Measurements from ENCODE around the gene NT5DC1.

NT5DC1 gene

DNA sequence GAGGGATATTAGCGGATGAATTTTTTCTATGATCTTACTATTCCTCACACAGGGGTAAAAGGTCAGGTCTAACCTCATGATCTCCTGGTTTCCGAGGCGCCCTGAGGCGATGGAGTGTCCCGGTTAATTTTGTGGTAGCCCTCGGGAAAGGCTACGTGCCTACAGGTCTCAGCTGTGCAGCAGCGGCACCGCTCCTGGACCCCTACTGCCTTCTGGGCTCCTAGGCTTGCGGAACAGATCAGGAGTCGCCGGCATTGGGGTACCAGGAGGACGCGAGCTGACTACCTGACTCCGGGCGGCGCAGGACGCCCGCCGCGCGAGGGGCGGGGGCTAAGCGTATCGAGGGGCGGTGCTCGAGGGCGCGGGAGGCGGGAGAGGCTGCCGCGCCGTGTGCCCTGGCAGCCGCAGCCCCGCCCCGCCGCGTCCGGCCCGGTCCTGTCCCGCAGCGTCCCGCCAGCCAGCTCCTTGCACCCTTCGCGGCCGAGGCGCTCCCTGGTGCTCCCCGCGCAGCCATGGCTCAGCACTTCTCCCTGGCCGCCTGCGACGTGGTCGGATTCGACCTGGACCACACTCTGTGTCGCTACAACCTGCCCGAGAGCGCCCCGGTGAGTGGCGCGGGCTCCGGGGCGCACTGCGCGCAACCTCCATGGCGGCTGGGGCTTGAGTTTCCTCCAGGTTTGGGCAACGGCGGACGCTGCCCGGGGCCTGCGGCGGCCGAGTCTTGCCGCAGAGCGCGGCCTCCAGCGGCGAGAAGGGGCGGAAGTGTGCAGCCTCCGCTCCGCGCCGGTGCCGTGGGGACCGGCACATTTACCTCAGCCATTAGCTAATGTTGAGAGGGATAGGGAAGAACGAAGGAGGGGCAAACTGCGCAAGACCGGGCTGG, at the start of gene NT5DC1:
Gene NT5DC1, plus strand, starts transcription at position 435 of the 883 bp plus-strand sequence. Its CDS starts 78 bp downstream, at position 513.
- DNase-seq, result peak; percentile 85

DNA sequence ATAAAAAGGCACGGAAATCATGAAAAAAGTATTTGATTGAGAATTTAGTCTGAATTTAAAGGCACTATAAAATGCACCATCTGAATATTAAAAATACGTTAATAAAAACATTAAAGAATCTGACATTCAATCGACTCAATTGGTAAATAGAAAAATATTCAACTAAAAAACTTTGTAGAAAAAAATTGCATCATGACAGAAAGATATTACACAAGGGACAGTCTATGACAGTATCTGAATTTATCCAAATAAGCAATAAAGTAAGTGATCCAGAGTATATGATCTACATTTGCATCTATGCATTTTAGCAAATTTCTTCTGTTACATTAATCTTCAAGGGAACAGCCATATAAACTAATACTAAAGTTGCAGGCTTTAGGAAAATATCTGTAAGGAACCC, 49.4 kb upstream of the NT5DC1 start:
- no peak for DNase-seq

DNA sequence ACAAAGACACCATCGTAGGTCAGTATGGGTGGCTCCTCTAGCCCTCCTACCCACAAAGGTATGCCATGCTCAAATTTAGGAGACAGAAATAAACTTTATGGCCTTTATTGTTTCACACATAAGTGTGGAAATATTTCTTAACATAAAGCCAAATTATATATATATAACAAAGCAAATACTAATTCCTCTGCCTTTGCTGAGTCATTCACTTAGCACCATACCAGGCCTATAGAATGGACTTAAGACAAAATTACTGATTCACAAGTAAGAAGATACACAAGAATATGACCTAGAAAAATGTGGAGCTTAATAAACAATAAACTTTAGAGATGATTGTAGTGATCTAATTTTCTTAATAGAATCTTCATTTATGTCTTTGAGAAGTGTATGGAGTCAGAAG, 45.1 kb upstream of the NT5DC1 start:
- no peak for DNase-seq

DNA sequence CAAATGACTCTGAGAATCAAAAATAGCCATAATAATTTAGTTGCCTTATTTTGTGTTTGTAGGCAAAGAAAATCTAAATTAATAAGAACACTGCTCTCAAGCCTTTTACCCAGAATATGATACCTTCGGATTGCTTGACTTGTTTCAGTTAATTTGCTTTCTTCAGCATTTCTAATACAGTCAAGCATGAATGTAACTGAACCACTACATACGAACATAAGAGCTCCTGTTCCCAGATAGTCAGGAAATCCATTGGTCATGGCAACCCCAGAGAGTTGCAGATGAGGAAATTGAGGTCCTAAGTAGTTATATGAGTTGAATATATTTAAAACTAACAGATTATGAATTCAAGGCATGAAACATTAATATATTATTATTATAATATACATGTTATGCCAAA, 42.9 kb upstream of the NT5DC1 start:
- no peak for DNase-seq

DNA sequence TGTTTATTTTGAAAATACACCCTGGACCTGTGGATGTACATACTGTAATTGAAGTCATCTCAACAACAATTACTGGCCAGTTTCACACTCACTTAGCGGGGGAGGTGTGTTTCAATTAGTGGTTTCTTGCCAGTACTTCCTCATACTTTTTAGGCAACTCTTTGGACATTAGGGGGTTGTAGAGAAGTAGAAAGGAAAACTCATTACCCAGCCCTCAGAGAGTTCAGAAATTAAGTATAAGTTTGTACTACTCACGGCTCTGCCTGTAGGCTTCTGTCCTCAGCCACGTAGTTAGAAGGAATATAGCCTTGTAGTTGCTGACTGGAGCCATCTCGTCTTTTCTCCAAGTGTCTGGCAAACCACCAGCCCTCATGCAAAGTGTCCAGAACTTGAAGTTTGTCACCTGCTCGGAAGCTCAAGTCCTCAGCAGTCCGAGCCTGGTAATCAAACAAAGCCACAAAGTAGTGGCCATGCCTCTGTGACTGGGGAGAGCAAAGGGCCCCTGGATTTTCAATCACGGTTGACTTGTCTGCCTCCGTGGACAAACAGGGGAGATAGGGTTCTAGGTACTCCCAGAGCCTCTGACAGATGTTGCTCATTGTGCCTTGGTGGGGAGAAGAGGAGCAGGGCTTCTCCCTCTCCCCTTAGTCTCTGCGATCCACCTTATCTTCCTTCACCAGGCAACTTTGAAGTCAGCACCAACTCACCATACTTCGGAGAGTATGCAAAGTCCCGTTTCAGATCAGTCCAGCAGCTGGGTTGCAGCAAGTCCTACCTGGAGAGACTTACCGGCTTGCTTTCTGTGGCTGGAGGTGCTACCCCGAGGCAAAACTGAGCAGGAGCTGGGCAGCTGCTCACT, 40.7 kb upstream of the NT5DC1 start:
- no peak for DNase-seq

DNA sequence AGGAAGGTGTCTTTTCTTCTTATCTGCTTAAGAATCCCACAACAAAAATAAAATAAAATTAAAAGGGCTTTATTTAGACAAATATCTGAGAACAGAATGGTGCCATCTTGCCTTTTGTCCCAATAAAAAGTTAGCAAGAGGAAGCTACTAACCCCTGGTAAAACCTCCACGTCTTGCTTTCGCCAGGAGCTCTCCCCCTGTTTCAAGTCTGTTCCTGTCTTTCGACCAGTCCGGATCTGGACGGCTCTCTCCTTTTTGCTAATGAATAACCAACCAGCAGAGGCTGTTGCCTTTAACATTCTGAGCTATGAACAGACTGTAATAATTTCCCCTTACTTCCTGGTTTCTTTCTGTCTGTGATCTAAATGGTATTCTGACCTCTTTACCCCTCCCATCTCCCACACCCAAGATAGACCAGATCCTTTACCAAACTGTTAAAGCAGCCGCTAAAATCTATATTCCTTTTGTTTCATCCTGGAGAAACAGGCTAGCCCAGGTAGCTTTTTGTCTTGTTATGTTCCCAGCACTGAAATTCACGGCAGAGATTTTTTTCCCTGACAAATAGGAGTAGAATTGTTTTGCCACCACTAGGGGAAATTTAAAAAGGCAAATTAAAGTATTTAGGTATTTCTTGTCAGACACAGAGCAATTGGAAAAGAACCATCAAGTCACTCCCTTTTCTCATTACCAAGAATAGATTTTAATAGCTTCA, 39.9 kb upstream of the NT5DC1 start, which contains the start of gene FRK:
Gene FRK, minus strand, starts transcription at position 320 of the 712 bp plus-strand sequence. CDS start 580 bp downstream, outside the sequence.
- peak; percentile 31 for DNase-seq

DNA sequence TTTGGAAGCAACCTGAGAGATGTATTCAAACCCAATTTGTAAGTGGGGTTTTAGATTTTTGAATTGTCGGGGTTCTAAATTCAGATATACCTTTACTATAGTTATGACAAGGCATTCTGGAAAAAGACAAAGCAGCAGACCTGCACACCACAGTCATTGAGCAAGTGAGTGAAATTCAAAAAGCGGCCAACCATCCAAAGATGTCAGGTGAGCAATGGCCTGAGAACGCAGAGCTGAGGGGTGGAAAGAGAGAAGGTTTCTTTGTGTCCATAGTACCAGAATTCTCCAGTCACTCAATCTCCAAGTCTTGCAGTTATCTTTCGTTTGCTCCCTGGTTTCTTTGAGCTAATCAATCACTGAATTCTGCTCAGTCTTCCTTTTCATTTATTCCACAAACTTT, 38.2 kb upstream of the NT5DC1 start:
- DNase-seq, result no peak

DNA sequence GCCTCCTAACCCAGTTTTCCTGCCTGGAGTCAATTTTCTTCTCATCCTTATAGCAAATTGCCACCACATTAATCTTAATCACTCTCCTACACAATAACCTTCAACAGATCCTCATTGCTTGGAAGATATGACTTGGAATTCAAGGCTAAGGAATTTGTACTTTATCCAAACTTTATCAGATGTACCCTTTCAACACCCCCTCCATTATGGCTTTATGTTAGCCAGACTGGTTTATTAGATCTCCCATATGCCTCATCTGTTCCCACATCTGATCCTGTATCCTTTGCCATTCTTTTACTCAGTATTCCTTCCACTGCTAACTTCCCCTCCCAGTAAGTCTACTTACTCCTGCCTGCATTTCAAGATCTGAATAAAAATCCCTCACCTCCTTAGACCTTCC, 36.0 kb upstream of the NT5DC1 start:
- no peak for DNase-seq

DNA sequence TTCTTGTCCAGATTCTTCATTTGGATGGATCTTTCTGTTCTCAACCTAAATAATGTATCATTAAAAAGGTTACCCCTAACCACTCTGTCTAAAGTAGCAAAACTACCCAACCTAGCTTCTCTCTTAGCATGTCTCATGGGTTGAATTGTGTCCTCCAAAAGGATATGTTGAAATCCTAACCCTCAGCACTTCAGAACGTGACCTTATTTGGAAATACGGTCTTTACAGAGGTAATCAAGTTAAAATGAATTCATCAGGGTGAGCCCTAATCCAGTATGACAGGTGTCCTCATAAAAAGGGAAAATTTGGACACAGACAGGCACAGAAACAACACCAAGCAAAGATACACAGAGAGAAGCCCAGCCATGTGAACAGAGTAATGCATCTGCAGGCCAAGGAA, 33.9 kb upstream of the NT5DC1 start:
- no peak for DNase-seq

DNA sequence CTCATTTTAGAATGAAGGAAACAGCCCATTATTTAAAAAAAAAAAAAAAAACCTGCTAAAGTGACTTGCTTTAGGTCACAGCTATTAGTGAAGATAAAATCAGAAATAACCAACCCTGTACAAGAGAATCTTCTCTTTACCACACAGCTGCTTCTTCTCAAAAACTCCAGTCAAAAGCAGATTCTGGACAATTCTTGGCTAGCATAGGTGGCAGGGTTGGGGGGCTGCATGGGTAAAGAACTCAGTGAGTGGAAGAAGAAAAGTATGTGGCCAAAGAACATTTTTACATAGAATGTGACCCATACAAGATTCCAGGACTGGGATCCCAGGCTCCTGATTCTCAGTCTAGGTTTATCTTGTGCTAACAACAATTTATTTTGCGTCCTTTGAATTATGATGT, 30.6 kb upstream of the NT5DC1 start:
- no peak for DNase-seq

DNA sequence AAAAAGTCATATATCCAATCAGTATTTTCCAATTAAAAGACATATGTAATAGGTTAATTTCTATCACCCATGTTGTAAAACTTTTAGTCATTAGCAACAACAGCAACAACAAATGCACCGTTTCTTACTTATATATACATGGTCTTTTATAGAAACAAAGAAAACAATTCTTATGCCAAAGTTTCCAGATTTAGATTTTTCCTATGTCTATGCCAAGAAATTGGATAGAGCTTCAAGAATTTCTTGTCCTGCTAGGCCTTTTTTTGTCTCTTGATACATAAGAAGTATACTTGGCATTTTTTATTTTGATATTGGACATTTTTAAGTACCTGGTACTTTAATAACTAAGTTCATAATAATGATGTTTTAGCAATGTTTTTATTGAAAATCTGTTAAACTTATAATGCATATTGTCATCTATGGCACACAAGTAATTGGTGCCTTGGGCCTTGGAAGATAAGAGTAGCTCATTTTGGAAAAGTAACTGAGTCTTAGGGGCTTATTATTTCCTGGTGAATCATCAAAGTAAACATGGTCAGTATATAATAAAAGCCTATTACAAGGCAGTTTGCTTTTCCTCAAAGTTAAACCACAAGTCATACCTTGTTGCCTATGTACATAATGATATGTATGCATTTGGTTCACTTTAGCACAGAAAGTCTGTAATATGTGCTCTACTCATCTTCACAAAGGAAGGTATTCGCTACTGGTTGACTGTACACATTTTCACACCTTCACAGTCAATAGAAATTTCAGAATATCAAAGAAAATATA, 29.9 kb upstream of the NT5DC1 start:
- DNase-seq, result no peak

DNA sequence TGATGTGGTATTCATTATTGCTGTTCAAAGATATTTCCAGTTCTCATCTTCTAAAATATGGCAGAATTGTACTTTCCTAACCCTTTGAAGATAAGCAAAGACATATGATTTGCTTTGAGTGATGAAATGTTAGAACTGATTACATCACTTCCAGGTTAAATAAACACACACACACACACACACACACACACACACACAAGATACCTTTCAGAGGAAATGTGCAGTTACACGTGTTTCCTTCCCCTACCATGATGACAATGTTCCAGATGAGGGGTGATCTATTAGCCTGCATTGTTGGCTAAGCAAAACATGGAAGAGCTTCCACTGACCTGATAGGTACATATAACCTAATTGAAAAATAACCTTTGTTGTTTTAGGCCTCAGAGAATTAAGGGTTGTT, 28.3 kb upstream of the NT5DC1 start:
- no peak for DNase-seq

DNA sequence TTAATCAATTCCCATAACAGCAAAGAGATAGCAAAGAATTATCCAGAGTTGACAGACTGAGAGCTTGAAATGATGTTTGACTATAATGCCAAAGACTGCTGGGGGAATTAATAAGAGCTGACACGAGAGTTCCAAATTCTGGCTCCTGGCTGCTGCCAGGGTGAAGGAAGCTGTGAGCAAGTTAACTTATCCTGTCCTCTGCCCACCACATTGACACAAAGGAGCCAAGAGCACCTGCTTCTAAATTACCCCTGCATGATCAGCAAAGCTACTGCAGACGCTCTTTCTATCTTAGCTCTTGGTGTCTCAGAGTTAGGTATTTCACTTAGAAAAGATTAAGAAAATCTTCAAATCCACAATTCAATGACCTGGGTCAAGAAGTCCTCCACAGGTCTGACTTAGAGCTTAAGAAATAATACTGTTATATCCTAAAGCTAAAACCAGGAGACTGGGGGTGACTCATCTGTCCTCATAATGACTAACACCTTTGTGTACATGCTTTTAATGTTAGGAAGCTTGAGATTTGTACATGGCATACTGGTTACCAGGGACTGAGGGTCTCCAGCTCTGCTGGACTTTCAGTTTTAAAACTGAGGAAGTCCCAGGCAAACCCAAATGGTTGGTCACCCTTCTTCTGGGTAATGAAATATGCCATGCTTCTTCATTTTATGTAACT, 26.8 kb upstream of the NT5DC1 start:
- no peak for DNase-seq

DNA sequence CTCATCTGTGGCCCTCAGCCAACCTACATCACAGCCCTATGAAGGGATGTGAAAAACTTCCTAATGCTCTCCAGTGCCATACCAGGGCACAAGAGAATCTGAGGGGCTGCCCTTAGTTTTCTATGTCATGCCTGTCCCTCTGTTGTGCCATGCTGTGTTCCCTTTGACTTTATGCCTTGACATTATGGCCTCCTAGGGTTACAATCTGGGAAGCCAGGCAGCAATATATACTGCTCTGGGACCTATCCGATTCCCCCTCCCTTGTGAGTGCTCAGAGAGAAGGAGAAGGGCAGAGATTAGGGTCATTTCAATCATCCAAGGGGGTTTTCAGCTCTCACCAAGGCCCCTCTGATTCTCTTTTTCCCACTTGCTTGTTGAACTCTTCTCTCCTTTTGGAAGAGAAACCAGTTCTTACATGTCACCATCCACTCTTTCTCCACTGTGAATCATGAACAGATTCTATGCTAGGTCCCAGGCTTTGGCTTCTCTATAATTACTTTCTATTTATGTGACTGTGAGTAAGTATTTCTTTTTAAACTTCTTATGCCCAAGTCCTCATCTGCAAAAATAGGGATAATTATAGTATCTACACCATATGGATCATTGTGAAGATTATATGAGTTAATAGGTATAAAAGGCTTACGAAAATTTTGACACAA, 25.8 kb upstream of the NT5DC1 start:
- no peak for DNase-seq

DNA sequence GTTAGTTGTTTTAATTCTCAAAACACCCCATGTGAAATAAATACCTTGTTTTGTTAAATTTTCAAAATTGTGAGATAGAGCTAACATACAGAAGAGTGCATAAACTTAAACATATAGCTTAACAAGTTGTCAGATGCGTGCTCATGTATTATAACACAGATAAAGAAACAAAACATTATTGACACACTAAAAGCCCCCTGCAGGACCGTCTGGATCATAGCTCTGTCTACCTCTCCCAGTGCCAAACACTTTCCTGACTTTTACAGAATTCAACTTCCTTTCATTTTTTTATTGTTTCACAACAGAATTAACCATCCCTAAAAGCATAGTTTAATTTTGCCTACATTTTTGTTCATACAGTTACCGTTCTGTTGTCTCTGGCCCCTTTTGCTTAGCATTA, 22.1 kb upstream of the NT5DC1 start:
- no peak for DNase-seq

DNA sequence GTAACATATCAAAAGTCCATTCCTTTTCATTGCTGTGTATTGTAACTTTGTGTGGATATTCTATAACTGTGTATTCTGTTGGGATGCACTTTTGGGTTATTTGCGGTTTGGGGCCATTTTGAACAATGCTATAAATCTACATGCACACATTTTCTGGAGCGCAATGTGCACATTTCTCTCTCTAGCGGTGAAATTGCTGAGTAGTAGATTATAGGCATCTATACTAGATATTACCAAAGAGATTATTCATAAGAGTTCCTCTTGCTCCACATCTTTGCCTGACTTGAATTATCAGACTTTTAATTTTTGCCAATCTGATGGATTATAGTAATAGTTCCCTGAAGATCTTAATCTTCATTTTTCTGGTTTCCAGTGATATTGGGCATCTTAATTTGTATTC, 21.7 kb upstream of the NT5DC1 start:
- no peak for DNase-seq

DNA sequence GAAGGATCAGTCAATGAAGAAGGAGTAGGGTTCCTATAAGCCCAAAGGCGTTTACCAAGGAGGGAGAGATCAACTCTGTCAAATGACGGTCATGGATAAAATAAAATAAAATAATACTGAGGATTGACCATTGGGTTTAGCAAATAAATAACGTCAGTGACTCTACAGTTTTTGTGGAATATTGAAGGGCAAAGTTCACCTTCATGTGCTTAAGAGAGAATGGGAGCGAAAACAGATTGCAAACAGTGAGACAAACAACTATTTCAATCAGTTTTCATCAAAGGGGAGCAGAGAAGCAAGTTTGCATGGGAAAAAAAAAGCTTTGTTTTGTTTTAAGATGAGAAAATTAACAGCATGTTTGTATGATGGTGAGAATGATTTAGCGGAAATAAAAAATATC, 17.6 kb upstream of the NT5DC1 start:
- DNase-seq, result no peak

DNA sequence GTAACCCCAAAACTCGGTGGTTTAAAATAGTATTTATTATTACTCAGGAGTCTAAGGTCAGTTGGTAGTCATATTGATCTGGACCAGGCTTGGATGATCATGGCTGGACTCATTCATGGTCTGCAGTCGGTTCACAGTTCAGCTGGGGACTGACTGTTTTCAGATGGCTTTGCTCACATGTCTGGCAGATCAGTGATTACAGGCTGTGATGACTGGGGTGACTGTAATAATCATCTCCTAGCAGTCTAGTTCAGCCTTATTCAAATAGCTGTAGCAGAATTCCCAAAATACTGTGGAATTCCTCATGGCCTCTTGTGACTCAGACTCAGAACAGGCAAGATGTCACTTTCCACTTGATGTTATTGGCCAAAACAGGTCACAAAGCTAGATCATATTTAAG, 16.4 kb upstream of the NT5DC1 start:
- DNase-seq, result no peak

DNA sequence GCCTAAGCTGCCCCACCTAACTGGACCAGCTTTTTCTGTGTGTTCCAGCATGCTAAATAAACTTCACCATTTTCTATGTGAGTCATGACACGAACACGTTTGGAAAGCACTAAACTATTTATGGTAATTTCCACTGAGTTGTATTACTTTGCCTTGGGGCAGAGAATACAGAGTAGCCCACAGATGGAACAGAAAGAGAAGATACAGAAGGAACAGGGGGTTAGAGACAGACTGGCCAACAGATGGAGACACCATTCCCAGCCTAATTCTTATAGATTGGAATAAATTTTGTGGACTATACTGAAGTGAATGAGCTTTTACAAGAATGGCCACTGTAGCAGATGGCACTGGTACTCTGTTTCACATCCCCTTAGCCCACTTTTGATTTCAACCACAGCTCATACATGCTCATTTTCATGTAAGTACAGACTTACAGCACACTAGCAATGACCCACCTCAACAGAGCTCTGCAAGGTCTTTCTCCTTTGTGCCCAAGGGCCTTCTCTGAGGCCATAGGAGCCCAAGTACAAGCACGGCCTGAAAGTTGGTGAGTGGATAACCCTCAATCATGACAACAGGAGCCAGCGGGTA, 13.1 kb upstream of the NT5DC1 start:
- DNase-seq, result no peak

DNA sequence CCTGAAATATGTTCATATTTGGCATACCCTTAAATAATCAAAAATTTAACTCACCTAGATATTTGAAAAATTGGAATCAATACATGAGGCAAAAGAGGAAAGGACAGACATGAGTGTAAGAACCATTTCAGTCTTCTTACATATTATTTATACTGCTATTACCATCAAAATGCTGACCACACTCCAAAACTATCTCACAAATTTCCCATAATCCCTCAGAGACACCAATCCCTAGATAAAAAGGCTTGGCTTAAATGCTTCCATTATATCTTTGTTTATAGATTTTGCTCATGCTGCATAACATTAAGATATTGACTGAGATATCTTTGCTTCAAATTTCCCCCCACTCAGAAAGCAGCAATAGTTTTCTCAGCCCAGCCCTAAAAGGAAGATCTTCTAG, 11.7 kb upstream of the NT5DC1 start:
- no peak for DNase-seq

DNA sequence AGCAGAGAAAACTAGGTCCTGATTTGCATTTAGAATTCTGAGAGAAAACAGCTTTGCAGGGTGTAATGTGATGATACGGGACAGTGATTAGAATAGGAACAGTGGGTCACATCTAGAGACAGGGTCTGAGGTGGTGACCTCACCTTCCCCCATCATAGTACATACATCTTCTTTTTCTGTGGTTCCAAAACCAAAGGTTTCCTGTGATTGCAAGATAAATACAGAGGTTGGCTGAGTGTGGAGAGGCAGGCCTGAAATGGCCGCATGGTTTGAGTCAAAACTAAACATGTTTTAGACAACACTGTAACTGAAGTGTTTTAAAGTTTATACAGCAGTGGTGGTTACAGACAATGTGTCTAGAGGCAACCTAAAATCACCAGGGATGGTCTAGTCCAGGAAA, 10.4 kb upstream of the NT5DC1 start:
- DNase-seq, result no peak

Measured in femur (tissue), 1 donor.